Panc1 (cell line): ENCODE results near the gene FBXO3. TPM values are rescaled to one million over a fixed set of nuclear protein-coding genes. Genes with fewer than 3 reads are reported as not detected.
A peak's percentile ranks its signal among the peaks of the same experiment; 100 is the strongest.
"Not testable (repeated sequence)": the region's sequence is repeated elsewhere in the genome, so short reads cannot be mapped to it uniquely, and the experiment has no call there.

Experiments
- ATAC-seq: fragments of 200-7000 bp; cut with Tn5 transposase; 2 replicates; pipeline ENCODE4 v1.9.1; 2020; ENCODE audit warnings: mild to moderate bottlenecking, moderate library complexity
- Bru-seq: library from RNA; stranded (reverse); fragments of 400-500 nt; gene quantifications from one replicate; lab custom pipeline; 2021; lab: Mats Ljungman, UMichigan
- BruChase-seq, 2 experiments: library from RNA; stranded (reverse); fragments of 400-500 nt; gene quantifications; one replicate each; lab custom pipeline; 2021; lab: Mats Ljungman, UMichigan
- BruUV-seq: library from RNA; stranded (reverse); fragments of 400-500 nt; replicated peaks from 2 replicates; lab custom pipeline; 2021; lab: Mats Ljungman, UMichigan
- CTCF ChIA-PET: fragments of 300-600 bp; sonication (Branson Sonifier 250); formaldehyde crosslinking; loops from one replicate; lab custom pipeline; 2022; ENCODE audit warnings: antibody characterized with exemption; lab: Charles Lee
- POLR2A ChIA-PET: fragments of 300-600 bp; sonication (Branson Sonifier 250); formaldehyde crosslinking; loops from one replicate; lab custom pipeline; 2022; ENCODE audit warnings: antibody characterized with exemption; lab: Charles Lee
- DNase-seq: peaks from one replicate; pipeline ENCODE4 v3.0.0-alpha.2; 2010; ENCODE audit warnings: low read depth, low spot score
- H3K27ac ChIP-seq: 2 replicates; pipeline ENCODE4 v1.5.1; 2011; ENCODE audit warnings: mild to moderate bottlenecking, low read length, inconsistent platforms
- H3K27me3 ChIP-seq: fragments of 200-500 bp; sonication (Bioruptor generic); 2 replicates; pipeline ENCODE4 v1.6.0; 2014; ENCODE audit warnings: low read length, inconsistent platforms; ENCODE audit not compliant: control insufficient read depth, insufficient read depth
- H3K36me3 ChIP-seq: fragments of 200-500 bp; sonication (Bioruptor generic); 2 replicates; pipeline ENCODE4 v1.5.1; 2014; ENCODE audit warnings: inconsistent platforms, mild to moderate bottlenecking, low read length, moderate library complexity; ENCODE audit not compliant: control insufficient read depth, insufficient read depth
- H3K4me1 ChIP-seq: 2 replicates; pipeline ENCODE4 v1.5.1; 2011; ENCODE audit warnings: inconsistent platforms, mild to moderate bottlenecking, low read length, moderate library complexity; ENCODE audit not compliant: control insufficient read depth, insufficient read depth
- H3K4me3 ChIP-seq, 2 experiments: 2 replicates each; pipeline ENCODE4 v1.5.1; 2011 to 2012; ENCODE audit warnings: low read depth in 2 of 2, low read length in 2 of 2, mild to moderate bottlenecking in 2 of 2, inconsistent platforms in 1 of 2, moderate library complexity in 1 of 2
- H3K9me3 ChIP-seq: fragments of 200-500 bp; sonication (Bioruptor generic); 2 replicates; pipeline ENCODE4 v1.5.1; 2014; ENCODE audit warnings: low read depth, mild to moderate bottlenecking, inconsistent platforms, low read length, moderate library complexity; ENCODE audit not compliant: control insufficient read depth, insufficient read depth
- POLR2AphosphoS5 ChIP-seq: IDR thresholded peaks from 2 replicates; pipeline ENCODE4 v1.6.1; 2012; ENCODE audit warnings: mild to moderate bottlenecking, low read depth, low read length, moderate library complexity
- SIN3A ChIP-seq: IDR thresholded peaks from 2 replicates; pipeline ENCODE4 v1.6.1; 2012; ENCODE audit warnings: low read depth, mild to moderate bottlenecking, low read length, moderate library complexity, borderline replicate concordance; ENCODE audit not compliant: insufficient read depth
- in situ Hi-C: cut with HindIII; loops from 2 replicates; pipeline ENCODE4 v1.10.0; 2016; ENCODE audit warnings: low sequenced_read_pairs, low pct_unique_long_range_greater_than_20kb
- intact Hi-C: fragments of 100-400 bp; cut with micrococcal nuclease; formaldehyde crosslinking; loops from one replicate; pipeline ENCODE4 v1.10.0; 2022; ENCODE audit not compliant: unreplicated experiment
- long read RNA-seq: library from polyadenylated mRNA; unstranded; transcript quantifications from one replicate; pipeline ENCODE4 v2.0.0, GENCODE V29; 2021; ENCODE audit not compliant: unreplicated experiment
- polyA plus RNA-seq: library from polyadenylated mRNA; unstranded; fragments of >200 nt; gene quantifications from one replicate; pipeline ENCODE4 v1.2.1, GENCODE V29; 2012; ENCODE audit warnings: missing spikeins; ENCODE audit not compliant: insufficient read length
- total RNA-seq: library from RNA; stranded (reverse); gene quantifications from one replicate; pipeline ENCODE4 v1.2.1, GENCODE V29; 2021; ENCODE audit not compliant: unreplicated experiment
- TF ChIP-seq, protein P1 (sequence below), 2 experiments: IDR thresholded peaks; 2 replicates each; pipeline ENCODE4 v1.6.1; 2011 to 2012; ENCODE audit warnings: low read depth in 2 of 2, control low read depth in 1 of 2, low read length in 1 of 2, mild to moderate bottlenecking in 1 of 2, moderate library complexity in 1 of 2; ENCODE audit not compliant: insufficient read depth in 1 of 2

The FBXO3 gene, protein sequence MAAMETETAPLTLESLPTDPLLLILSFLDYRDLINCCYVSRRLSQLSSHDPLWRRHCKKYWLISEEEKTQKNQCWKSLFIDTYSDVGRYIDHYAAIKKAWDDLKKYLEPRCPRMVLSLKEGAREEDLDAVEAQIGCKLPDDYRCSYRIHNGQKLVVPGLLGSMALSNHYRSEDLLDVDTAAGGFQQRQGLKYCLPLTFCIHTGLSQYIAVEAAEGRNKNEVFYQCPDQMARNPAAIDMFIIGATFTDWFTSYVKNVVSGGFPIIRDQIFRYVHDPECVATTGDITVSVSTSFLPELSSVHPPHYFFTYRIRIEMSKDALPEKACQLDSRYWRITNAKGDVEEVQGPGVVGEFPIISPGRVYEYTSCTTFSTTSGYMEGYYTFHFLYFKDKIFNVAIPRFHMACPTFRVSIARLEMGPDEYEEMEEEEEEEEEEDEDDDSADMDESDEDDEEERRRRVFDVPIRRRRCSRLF
- total RNA-seq (22.3 TPM), Bru-seq, nascent RNA (percentile 70 among the genes with signal in this experiment), BruChase-seq, experiment 1, labeled RNA remaining after a 2-hour chase (percentile 73 among the genes with signal in this experiment), BruChase-seq, experiment 2, labeled RNA remaining after a 6-hour chase (percentile 79 among the genes with signal in this experiment)
- polyA plus RNA-seq = 15.2 TPM
- long read RNA-seq, full-length matches to known transcripts = 39 of 50 reads
- long read RNA-seq, partial matches to known transcripts = 1 of 50 reads
- long read RNA-seq, other reads (novel, unspliced or antisense) = 10 of 50 reads

DNA sequence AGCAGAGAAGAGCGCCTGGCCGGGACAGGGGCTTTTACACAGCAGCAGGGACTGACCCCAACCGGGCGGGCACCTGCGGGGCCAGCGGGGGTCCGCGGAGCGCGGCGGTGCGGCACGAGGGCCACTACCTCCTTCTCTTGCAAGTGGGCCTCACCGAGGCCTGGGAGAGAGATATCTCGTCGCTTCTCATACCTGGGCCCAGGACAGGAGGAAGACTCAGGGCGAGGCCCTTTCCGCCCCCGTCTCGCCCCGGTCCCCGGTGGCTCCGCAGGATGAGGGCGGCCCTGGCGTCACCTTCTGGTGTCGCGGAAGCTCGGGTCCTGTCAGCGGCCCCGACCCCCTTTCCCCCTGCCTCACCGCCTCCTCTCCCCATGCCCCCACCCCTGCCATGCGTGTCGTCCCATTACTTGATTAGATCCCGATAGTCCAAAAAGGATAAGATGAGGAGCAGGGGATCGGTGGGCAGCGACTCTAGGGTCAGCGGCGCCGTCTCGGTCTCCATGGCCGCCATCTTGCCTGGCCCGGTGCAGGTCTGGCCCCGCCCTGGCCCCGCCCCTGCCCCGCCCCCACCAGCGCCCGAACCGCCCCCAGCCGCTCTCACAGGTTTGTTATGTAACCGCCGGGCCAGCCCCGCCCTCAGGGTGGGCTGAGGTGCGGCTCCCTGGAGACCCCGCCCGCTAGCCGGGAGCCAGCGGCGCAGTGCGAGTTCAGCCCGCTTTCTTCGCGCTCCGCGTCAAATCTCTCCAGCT lies at the start of gene FBXO3:
FBXO3 (minus strand) TSS at position 534 of the 749 bp plus-strand sequence; CDS start at position 511, 23 bp downstream.
- Histone ChIP-seq H3K4me3 (peak within 1 kb of the TSS; percentile 83 to 84), H3K9me3 (no peaks in the 10 kb centered on the region), H3K27ac (peak within 1 kb of the TSS; percentile 65), H3K27me3 (no peaks in the 10 kb centered on the region), H3K4me1 (peaks cover 13% of the 10 kb centered on the region), H3K36me3 (no peaks in the 10 kb centered on the region; the same call in none of the 2 replicates)
- TF ChIP-seq SIN3A (0 out of 2 replicates have a peak, but pooled peaks have one; percentile 64), POLR2AphosphoS5 (0 out of 2 replicates have a peak, but pooled peaks have one; percentile 31)
- TF ChIP-seq, protein P1, sequence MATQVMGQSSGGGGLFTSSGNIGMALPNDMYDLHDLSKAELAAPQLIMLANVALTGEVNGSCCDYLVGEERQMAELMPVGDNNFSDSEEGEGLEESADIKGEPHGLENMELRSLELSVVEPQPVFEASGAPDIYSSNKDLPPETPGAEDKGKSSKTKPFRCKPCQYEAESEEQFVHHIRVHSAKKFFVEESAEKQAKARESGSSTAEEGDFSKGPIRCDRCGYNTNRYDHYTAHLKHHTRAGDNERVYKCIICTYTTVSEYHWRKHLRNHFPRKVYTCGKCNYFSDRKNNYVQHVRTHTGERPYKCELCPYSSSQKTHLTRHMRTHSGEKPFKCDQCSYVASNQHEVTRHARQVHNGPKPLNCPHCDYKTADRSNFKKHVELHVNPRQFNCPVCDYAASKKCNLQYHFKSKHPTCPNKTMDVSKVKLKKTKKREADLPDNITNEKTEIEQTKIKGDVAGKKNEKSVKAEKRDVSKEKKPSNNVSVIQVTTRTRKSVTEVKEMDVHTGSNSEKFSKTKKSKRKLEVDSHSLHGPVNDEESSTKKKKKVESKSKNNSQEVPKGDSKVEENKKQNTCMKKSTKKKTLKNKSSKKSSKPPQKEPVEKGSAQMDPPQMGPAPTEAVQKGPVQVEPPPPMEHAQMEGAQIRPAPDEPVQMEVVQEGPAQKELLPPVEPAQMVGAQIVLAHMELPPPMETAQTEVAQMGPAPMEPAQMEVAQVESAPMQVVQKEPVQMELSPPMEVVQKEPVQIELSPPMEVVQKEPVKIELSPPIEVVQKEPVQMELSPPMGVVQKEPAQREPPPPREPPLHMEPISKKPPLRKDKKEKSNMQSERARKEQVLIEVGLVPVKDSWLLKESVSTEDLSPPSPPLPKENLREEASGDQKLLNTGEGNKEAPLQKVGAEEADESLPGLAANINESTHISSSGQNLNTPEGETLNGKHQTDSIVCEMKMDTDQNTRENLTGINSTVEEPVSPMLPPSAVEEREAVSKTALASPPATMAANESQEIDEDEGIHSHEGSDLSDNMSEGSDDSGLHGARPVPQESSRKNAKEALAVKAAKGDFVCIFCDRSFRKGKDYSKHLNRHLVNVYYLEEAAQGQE (IDR thresholded peaks at IDR 0.05; ENCODE audit: insufficient read depth in 1 of 2, low read depth in 2 of 2, low read length in 1 of 2) = no peak
- POLR2A ChIA-PET = no interaction called here
- ATAC-seq (peak; percentile 95), DNase-seq (no peak)
- CTCF ChIA-PET = interaction anchor here (0.5 kb wide), 1 partner anchor 62 kb away, joined by 3 read pairs; no protein-coding TSS in a partner anchor
- in situ Hi-C loops (no loop called here), intact Hi-C loops (no loop called here)
- no TSS peak for BruUV-seq

DNA sequence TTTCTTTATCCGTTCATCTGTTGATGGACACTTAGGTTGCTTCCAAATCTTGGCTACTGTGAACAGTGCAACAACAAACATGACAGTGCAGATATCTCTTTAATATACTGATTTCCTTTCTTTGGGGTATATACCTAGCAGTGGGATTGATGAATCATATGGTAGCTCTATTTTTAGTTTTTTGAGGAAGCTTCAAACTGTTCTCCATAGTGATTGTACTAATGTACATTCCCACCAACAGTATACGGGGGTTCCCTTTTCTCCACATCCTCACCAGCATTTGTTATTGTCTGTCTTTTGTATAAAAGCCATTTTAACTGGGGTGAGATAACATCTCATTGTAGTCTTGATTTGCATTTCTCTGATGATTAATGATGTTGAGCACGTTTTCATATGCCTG lies 48.7 kb upstream of the FBXO3 start:
- H3K27ac ChIP-seq, DNase-seq, ATAC-seq, BruUV-seq, H3K4me1 ChIP-seq, H3K27me3 ChIP-seq, H3K36me3 ChIP-seq, H3K4me3 ChIP-seq, H3K9me3 ChIP-seq, POLR2A ChIA-PET, in situ Hi-C loops, CTCF ChIA-PET: not testable (repeated sequence)
- intact Hi-C loops = loop anchor here (10.0 kb wide), 1 partner anchor 448 kb away; the partner anchor contains the start of gene KIAA1549L
